Colonic mucosa (tissue), 4 donors: ENCODE data around the gene AP2A2. TPM values are rescaled to one million over a fixed set of nuclear protein-coding genes. Genes with fewer than 3 reads are reported as not detected.

ENCODE experiments used
- DNase-seq: peaks from one replicate; pipeline ENCODE4 v3.0.0-alpha.2; 2020
- H3K27ac ChIP-seq: fragments of 200-600 bp; one replicate; pipeline ENCODE4 v1.8.0; 2021
- H3K27me3 ChIP-seq: fragments of 200-600 bp; one replicate; pipeline ENCODE4 v1.8.0; 2021
- H3K36me3 ChIP-seq: fragments of 200-600 bp; one replicate; pipeline ENCODE4 v1.8.0; 2021
- H3K4me1 ChIP-seq: fragments of 200-600 bp; one replicate; pipeline ENCODE4 v1.8.0; 2021; ENCODE audit warnings: mild to moderate bottlenecking
- H3K4me3 ChIP-seq: fragments of 200-600 bp; one replicate; pipeline ENCODE4 v1.8.0; 2021
- H3K9ac ChIP-seq, 2 donors: one replicate each; pipeline ENCODE4 v1.7.0; 2013; ENCODE audit warnings: control low read depth in 2 of 2, low read depth in 2 of 2, low read length in 2 of 2
- H3K9me3 ChIP-seq: fragments of 200-600 bp; one replicate; pipeline ENCODE4 v1.8.0; 2021
- CTCF ChIP-seq: fragments of 200-600 bp; IDR thresholded peaks from one replicate; pipeline ENCODE4 v1.8.0; 2022; ENCODE audit warnings: antibody characterized with exemption, mild to moderate bottlenecking
- intact Hi-C: fragments of 100-400 bp; cut with DNase I; formaldehyde crosslinking; loops from one replicate; pipeline ENCODE4 v1.14.1; 2022
- total RNA-seq, 2 donors: library from RNA; stranded (reverse); fragmentation: NEBNext Ultra II Directional in 1 of 2; extraction: Animal tissue kit (Norgen Biotek cat#: 25700) in 1 of 2; gene quantifications; one replicate each; pipeline ENCODE4 v1.2.1, GENCODE V29; 2021
- donor health status: healthy.
- donor health status: DM: no; HTN: no; CAD: no.
- donor health status: DM: no; HTN: no; CAD: no.

The AP2A2 gene
- total RNA-seq, 2 donors from 2014 or later, result 69.4 to 72.5 TPM

DNA sequence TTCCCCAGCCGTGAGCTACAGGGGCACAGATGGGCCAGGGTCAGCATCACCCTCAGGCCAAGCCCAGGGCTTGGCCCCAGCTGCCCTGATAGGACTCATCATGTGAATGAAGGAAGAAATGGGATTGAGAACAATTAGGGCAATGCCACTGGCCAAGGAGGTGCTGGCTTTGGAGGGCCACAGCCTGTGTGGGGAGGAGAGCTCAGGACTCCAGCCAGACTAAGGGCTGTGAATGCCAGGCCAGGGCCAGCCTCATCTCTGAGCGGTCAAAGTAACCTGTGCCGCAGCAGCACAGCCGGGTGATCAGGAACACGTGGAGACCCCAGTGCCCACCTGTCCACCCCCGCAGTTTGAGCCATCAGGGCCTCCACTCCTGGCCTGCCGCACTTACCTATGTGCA is 25.1 kb upstream of the AP2A2 start:
- no peaks in the 10 kb centered on the region for H3K27me3 ChIP-seq
- peaks cover 4% of the 10 kb centered on the region for H3K36me3 ChIP-seq
- TF ChIP-seq CTCF, result no peak
- DNase-seq, result no peak
- no peak overlapping the region for H3K27ac ChIP-seq
- H3K4me3 ChIP-seq, result no peak overlapping the region
- H3K9me3 ChIP-seq, result no peaks in the 10 kb centered on the region
- no peak overlapping the region for H3K9ac ChIP-seq
- no peaks in the 10 kb centered on the region for H3K4me1 ChIP-seq
- intact Hi-C loops, result no loop called here

DNA sequence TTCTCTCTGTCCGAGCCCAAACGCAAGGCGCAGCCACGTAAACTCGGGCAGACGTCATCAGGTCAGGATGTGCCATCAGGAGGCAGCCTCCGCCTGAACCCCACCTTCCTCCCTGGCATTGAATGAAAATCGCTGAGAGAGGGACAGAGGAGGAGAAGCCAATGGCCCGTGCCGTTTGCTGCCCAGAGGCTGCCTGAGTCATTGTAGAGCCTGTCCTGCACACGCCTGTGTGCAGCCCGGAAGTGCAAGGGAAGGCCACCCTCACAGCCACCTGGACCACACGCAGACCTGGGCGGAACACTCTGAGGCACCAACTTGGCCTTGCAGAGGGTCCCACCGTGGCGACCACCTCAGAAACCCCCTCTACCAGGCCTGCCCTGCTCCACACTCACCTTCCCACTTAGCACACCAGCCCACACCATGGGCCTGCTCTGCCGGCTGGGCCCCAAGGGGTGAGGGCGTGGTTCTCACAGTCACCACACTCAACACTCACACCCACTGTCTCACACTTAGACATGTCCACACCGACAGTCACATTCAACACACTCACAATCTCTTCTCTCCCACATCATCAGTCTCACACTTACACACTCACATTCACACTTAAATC is 24.1 kb upstream of the AP2A2 start:
- H3K27ac ChIP-seq, result no peak overlapping the region
- TF ChIP-seq CTCF, result no peak
- intact Hi-C loops, result no loop called here
- H3K4me1 ChIP-seq, result no peaks in the 10 kb centered on the region
- H3K36me3 ChIP-seq, result peaks cover 4% of the 10 kb centered on the region
- no peak overlapping the region for H3K4me3 ChIP-seq
- no peak for DNase-seq
- no peaks in the 10 kb centered on the region for H3K27me3 ChIP-seq
- no peak overlapping the region for H3K9ac ChIP-seq
- H3K9me3 ChIP-seq, result no peaks in the 10 kb centered on the region

DNA sequence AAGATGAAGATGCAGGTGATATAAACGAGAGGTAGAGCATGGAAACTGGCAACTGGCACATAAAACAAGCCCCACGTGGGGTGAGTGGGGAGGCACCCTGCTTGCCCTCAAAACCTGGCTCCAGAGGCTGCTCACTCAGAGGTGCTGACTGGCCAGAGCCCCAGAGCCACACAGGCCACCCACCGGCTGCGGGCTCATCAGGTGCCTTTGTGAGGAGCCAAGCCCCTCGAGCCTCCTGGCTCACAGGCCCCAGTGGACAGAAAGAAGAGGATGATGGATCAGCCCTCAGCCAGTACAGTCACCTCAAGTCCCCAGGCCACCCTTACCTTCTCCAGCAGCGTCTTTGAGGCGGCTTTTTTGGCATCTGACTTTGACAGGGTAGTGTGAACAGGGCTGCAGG is 21.3 kb upstream of the AP2A2 start:
- no peak overlapping the region for H3K4me3 ChIP-seq
- H3K36me3 ChIP-seq, result peaks cover 4% of the 10 kb centered on the region
- DNase-seq, result no peak
- no peaks in the 10 kb centered on the region for H3K4me1 ChIP-seq
- no peak overlapping the region for H3K9ac ChIP-seq
- no peak for TF ChIP-seq CTCF
- intact Hi-C loops, result no loop called here
- no peak overlapping the region for H3K27ac ChIP-seq
- H3K9me3 ChIP-seq, result no peaks in the 10 kb centered on the region
- H3K27me3 ChIP-seq, result no peaks in the 10 kb centered on the region

- Histone ChIP-seq H3K27ac (no peak overlapping the region), H3K36me3 (peaks cover 1% of the 10 kb centered on the region)
These were observed 19.7 kb upstream of the AP2A2 start for GRCh38 chr11:905952-906351.

GRCh38 chr11:907668-908067 is 18.0 kb upstream of the AP2A2 start:
- Histone ChIP-seq H3K27me3 (no peaks in the 10 kb centered on the region), H3K27ac (no peak overlapping the region), H3K4me3 (no peak overlapping the region), H3K36me3 (no peaks in the 10 kb centered on the region), H3K9me3 (no peaks in the 10 kb centered on the region), H3K9ac (no peak overlapping the region), H3K4me1 (no peaks in the 10 kb centered on the region)
- intact Hi-C loops, result no loop called here
- no peak for TF ChIP-seq CTCF
- no peak for DNase-seq

More at GRCh38 chr11:905952-906351, 19.7 kb upstream of the AP2A2 start:
- intact Hi-C loops, result no loop called here
- Histone ChIP-seq H3K9ac (no peak overlapping the region), H3K4me3 (no peak overlapping the region), H3K4me1 (no peaks in the 10 kb centered on the region), H3K27me3 (no peaks in the 10 kb centered on the region), H3K9me3 (no peaks in the 10 kb centered on the region)
- no peak for TF ChIP-seq CTCF
- DNase-seq, result no peak
